Small intestine (tissue), 7 donors: ENCODE measurements around the gene CYP21A2. TPM values are rescaled to one million over a fixed set of nuclear protein-coding genes. Genes with fewer than 3 reads are reported as not detected.
"Not testable (repeated sequence)": the region's sequence is repeated elsewhere in the genome, so short reads cannot be mapped to it uniquely, and the experiment has no call there.

ENCODE experiments used
- DNase-seq, 2 donors: peaks; one replicate each; pipeline versions ENCODE4 v3.0.0 to v3.0.0-alpha.2; 2013
- FAIRE-seq: peaks from 2 replicates; lab custom pipeline; 2012; peaks lifted over from hg19 to GRCh38; lab: Jason Lieb, UNC
- H3K27ac ChIP-seq, 3 donors: one replicate each; pipeline ENCODE4 v1.5.1; 2013; ENCODE audit warnings: low read length in 2 of 3, mild to moderate bottlenecking in 2 of 3, control low read depth in 1 of 3, inconsistent platforms in 1 of 3, low read depth in 1 of 3, moderate library complexity in 1 of 3
- H3K27me3 ChIP-seq, 3 donors: one replicate each; pipeline ENCODE4 v1.6.1; 2013; ENCODE audit warnings: low read length in 3 of 3, inconsistent platforms in 1 of 3; ENCODE audit not compliant: control insufficient read depth in 3 of 3, insufficient read depth in 3 of 3
- H3K36me3 ChIP-seq, 3 donors: one replicate each; pipeline ENCODE4 v1.6.1; 2013; ENCODE audit warnings: low read length in 3 of 3, inconsistent platforms in 1 of 3, low read depth in 1 of 3, mild to moderate bottlenecking in 1 of 3, moderate library complexity in 1 of 3; ENCODE audit not compliant: control insufficient read depth in 3 of 3, insufficient read depth in 2 of 3
- H3K4me1 ChIP-seq, 3 donors: one replicate each; pipeline ENCODE4 v1.6.1; 2013; ENCODE audit warnings: low read length in 2 of 3, inconsistent platforms in 1 of 3, low read depth in 1 of 3, mild to moderate bottlenecking in 1 of 3, moderate library complexity in 1 of 3; ENCODE audit not compliant: control insufficient read depth in 3 of 3, insufficient read depth in 2 of 3
- H3K4me3 ChIP-seq, 3 donors: one replicate each; pipeline ENCODE4 v1.5.1; 2013; ENCODE audit warnings: low read length in 3 of 3, control low read depth in 1 of 3, inconsistent platforms in 1 of 3, low read depth in 1 of 3, mild to moderate bottlenecking in 1 of 3, moderate library complexity in 1 of 3
- H3K9me3 ChIP-seq, 2 donors: one replicate each; pipeline ENCODE4 v1.6.1; 2013; ENCODE audit warnings: low read depth in 1 of 2, low read length in 1 of 2; ENCODE audit not compliant: control insufficient read depth in 2 of 2, insufficient read depth in 1 of 2
- WGBS, 3 donors: extraction: QIAGEN DNeasy Blood & Tissue Kit; methylation state at CpG; one replicate each; pipeline ENCODE4 v1.1.7; 2013; 5-methylcytosine and 5-hydroxymethylcytosine counted together
- polyA plus RNA-seq, 4 donors: library from polyadenylated mRNA; stranded (reverse) in 3 of 4; unstranded in 1 of 4; fragments of 200-250 nt in 3 of 4; fragments of 120-200 nt in 1 of 4; gene quantifications; one replicate each; pipeline versions ENCODE4 v1.2.1 to v1.2.3, GENCODE V29; 2013
- donor health status: healthy with polysubstance abuse.
- donor health status: control.
- donor health status: control.
- donor health status: Bipolar disorder and iron deficiency.
- donor health status: healthy.

The CYP21A2 gene
- polyA plus RNA-seq, 4 donors = 0.18 to 3.4 (median 0.98) TPM

- FAIRE-seq, DNase-seq, H3K4me3 ChIP-seq, H3K27me3 ChIP-seq, H3K36me3 ChIP-seq, H3K27ac ChIP-seq, H3K4me1 ChIP-seq, H3K9me3 ChIP-seq: not testable (repeated sequence)
- WGBS, 3 donors = 76 to 82% (median 80%) methylated on average over 3 to 9 of the region's 9 CpGs
Observed at GRCh38 chr6:32005538-32005880, 32.7 kb upstream of the CYP21A2 start.

- not testable (repeated sequence) for H3K9me3 ChIP-seq, H3K4me3 ChIP-seq, H3K4me1 ChIP-seq, H3K27ac ChIP-seq, FAIRE-seq, DNase-seq, H3K36me3 ChIP-seq, H3K27me3 ChIP-seq
- WGBS, 3 donors = 63 to 72% (median 72%) methylated on average over 6 to 8 of the region's 8 CpGs
Observed at GRCh38 chr6:32005991-32006529, 32.2 kb upstream of the CYP21A2 start.

- not testable (repeated sequence) for H3K4me1 ChIP-seq, DNase-seq, H3K27me3 ChIP-seq, H3K36me3 ChIP-seq, FAIRE-seq, H3K4me3 ChIP-seq, H3K9me3 ChIP-seq, H3K27ac ChIP-seq
- 75 to 83% (median 81%) methylated on average over 3 to 12 of the region's 12 CpGs for WGBS, 3 donors
Observed at GRCh38 chr6:32007086-32007485, 31.1 kb upstream of the CYP21A2 start.

- H3K9me3 ChIP-seq, H3K27me3 ChIP-seq, H3K36me3 ChIP-seq, H3K4me3 ChIP-seq, DNase-seq, H3K27ac ChIP-seq, H3K4me1 ChIP-seq, FAIRE-seq: not testable (repeated sequence)
- no CpG with 5 or more reads among the region's 24 CpGs for WGBS, 3 donors
Observed at GRCh38 chr6:32008037-32008436, 30.2 kb upstream of the CYP21A2 start.

GRCh38 chr6:32008616-32009015, 29.6 kb upstream of the CYP21A2 start:
- WGBS, 3 donors = 41 to 67% (median 45%) methylated on average over 5 to 7 of the region's 12 CpGs
- not testable (repeated sequence) for H3K4me3 ChIP-seq, H3K9me3 ChIP-seq, FAIRE-seq, DNase-seq, H3K36me3 ChIP-seq, H3K27ac ChIP-seq, H3K27me3 ChIP-seq, H3K4me1 ChIP-seq

- not testable (repeated sequence) for DNase-seq, FAIRE-seq
- WGBS, 3 donors = 50 to 83% (median 63%) methylated on average over 1 to 5 of the region's 12 CpGs
Observed at GRCh38 chr6:32009537-32009936, 28.7 kb upstream of the CYP21A2 start.

GRCh38 chr6:32010856-32011530, 27.2 kb upstream of the CYP21A2 start:
- H3K9me3 ChIP-seq, DNase-seq, H3K4me3 ChIP-seq, H3K36me3 ChIP-seq, H3K27me3 ChIP-seq, H3K4me1 ChIP-seq, FAIRE-seq, H3K27ac ChIP-seq: not testable (repeated sequence)
- 62 to 82% (median 71%) methylated on average over 8 to 20 of the region's 27 CpGs for WGBS, 3 donors

More at GRCh38 chr6:32009537-32009936, 28.7 kb upstream of the CYP21A2 start:
- H3K4me3 ChIP-seq, H3K9me3 ChIP-seq, H3K4me1 ChIP-seq, H3K27ac ChIP-seq, H3K27me3 ChIP-seq, H3K36me3 ChIP-seq: not testable (repeated sequence)

- H3K4me1 ChIP-seq, H3K27me3 ChIP-seq, H3K9me3 ChIP-seq, H3K27ac ChIP-seq, H3K36me3 ChIP-seq, FAIRE-seq, DNase-seq, H3K4me3 ChIP-seq: not testable (repeated sequence)
- 83 to 88% (median 87%) methylated on average over 13 to 17 of the region's 17 CpGs for WGBS, 3 donors
Observed at GRCh38 chr6:32012941-32013617, 25.1 kb upstream of the CYP21A2 start.
